SK-N-SH treated with all-trans-retinoic acid at 6 μM for 48 hours (cell line): ENCODE measurements around the gene NMT1.
A peak's percentile ranks its signal among the peaks of the same experiment; 100 is the strongest.

Experiments
- ATAC-seq: fragments of 200-7000 bp; cut with Tn5 transposase; 3 replicates; pipeline ENCODE4 v1.9.1; 2020; ENCODE audit warnings: mild to moderate bottlenecking, moderate library complexity
- BACH2 ChIP-seq: fragments of 250-450 bp; sonication (Bioruptor Pico); IDR thresholded peaks from 2 replicates; pipeline ENCODE4 v1.9.0; 2021; ENCODE audit warnings: mild to moderate bottlenecking, borderline replicate concordance
- CREB5 ChIP-seq: fragments of 250-450 bp; sonication (Bioruptor Pico); IDR thresholded peaks from 2 replicates; pipeline ENCODE4 v1.5.1; 2020; ENCODE audit warnings: low read depth, mild to moderate bottlenecking, moderate library complexity
- CSDC2 ChIP-seq: fragments of 250-450 bp; sonication (Bioruptor Pico); IDR thresholded peaks from 2 replicates; pipeline ENCODE4 v1.5.0; 2020; ENCODE audit warnings: mild to moderate bottlenecking, moderate library complexity
- ESRRG ChIP-seq: fragments of 250-450 bp; sonication (Bioruptor Pico); IDR thresholded peaks from 2 replicates; pipeline ENCODE4 v1.6.1; 2021; ENCODE audit warnings: mild to moderate bottlenecking
- GLIS3 ChIP-seq: fragments of 250-450 bp; sonication (Bioruptor Pico); IDR thresholded peaks from 2 replicates; pipeline ENCODE4 v1.5.0; 2020; ENCODE audit warnings: mild to moderate bottlenecking, moderate library complexity
- ISL1 ChIP-seq: fragments of 250-450 bp; sonication (Bioruptor Pico); IDR thresholded peaks from 2 replicates; pipeline ENCODE4 v2.1.2; 2022; ENCODE audit warnings: mild to moderate bottlenecking, moderate library complexity
- OSR1 ChIP-seq: fragments of 250-450 bp; sonication (Bioruptor Pico); IDR thresholded peaks from 2 replicates; pipeline ENCODE4 v1.8.0; 2022; ENCODE audit warnings: moderate library complexity, mild to moderate bottlenecking, inconsistent platforms
- PATZ1 ChIP-seq: fragments of 250-450 bp; sonication (Bioruptor Pico); IDR thresholded peaks from 2 replicates; pipeline ENCODE4 v1.8.0; 2020; ENCODE audit warnings: mild to moderate bottlenecking, moderate library complexity, borderline replicate concordance
- PPARA ChIP-seq: fragments of 250-450 bp; sonication (Bioruptor Pico); IDR thresholded peaks from 2 replicates; pipeline ENCODE4 v1.5.0; 2020; ENCODE audit warnings: mild to moderate bottlenecking, borderline replicate concordance
- RARB ChIP-seq: fragments of 250-450 bp; sonication (Bioruptor Pico); IDR thresholded peaks from 2 replicates; pipeline ENCODE4 v1.8.0; 2021; ENCODE audit warnings: mild to moderate bottlenecking, moderate library complexity
- TCF4 ChIP-seq: fragments of 250-450 bp; sonication (Bioruptor Pico); IDR thresholded peaks from 2 replicates; pipeline ENCODE4 v1.8.0; 2021; ENCODE audit warnings: mild to moderate bottlenecking, moderate library complexity, borderline replicate concordance
- TOX ChIP-seq: fragments of 250-450 bp; sonication (Bioruptor Pico); IDR thresholded peaks from 2 replicates; pipeline ENCODE4 v1.8.0; 2021; ENCODE audit warnings: mild to moderate bottlenecking, moderate library complexity, borderline replicate concordance
- ZC3H10 ChIP-seq: fragments of 250-450 bp; sonication (Bioruptor Pico); IDR thresholded peaks from 2 replicates; pipeline ENCODE4 v1.5.1; 2021; ENCODE audit warnings: mild to moderate bottlenecking, moderate library complexity
- ZFP30 ChIP-seq: fragments of 450-650 bp; formaldehyde crosslinking; IDR thresholded peaks from 2 replicates; pipeline ENCODE4 v1.5.0; 2022; ENCODE audit warnings: mild to moderate bottlenecking, moderate library complexity
- ZNF565 ChIP-seq: fragments of 450-650 bp; formaldehyde crosslinking; conservative IDR thresholded peaks from 2 replicates; pipeline ENCODE4 v1.5.0; 2020; ENCODE audit warnings: low read depth, mild to moderate bottlenecking, moderate library complexity
- ZNF70 ChIP-seq: fragments of 450-650 bp; formaldehyde crosslinking; IDR thresholded peaks from 2 replicates; pipeline ENCODE4 v1.5.0; 2020; ENCODE audit warnings: mild to moderate bottlenecking, moderate library complexity
- ZNF8 ChIP-seq: fragments of 450-650 bp; formaldehyde crosslinking; IDR thresholded peaks from 2 replicates; pipeline ENCODE4 v1.5.0; 2020; ENCODE audit warnings: mild to moderate bottlenecking, moderate library complexity
- TF ChIP-seq, protein P1 (sequence below): fragments of 250-450 bp; sonication (Bioruptor Pico); IDR thresholded peaks from 2 replicates; pipeline ENCODE4 v1.8.0; 2021; ENCODE audit warnings: low read depth, mild to moderate bottlenecking, moderate library complexity, borderline replicate concordance
- TF ChIP-seq, protein P2 (sequence below): fragments of 250-450 bp; sonication (Bioruptor Pico); IDR thresholded peaks from 2 replicates; pipeline ENCODE4 v1.5.1; 2021; ENCODE audit warnings: mild to moderate bottlenecking, moderate library complexity
- TF ChIP-seq, protein P3 (sequence below): fragments of 250-450 bp; sonication (Bioruptor Pico); IDR thresholded peaks from 2 replicates; pipeline ENCODE4 v1.5.0; 2020; ENCODE audit warnings: mild to moderate bottlenecking, moderate library complexity

NMT1 gene

GRCh38 chr17:45098081-45098868, 37.2 kb downstream of the NMT1 start:
- no peak for ATAC-seq
- TF ChIP-seq CSDC2 (CRISPR knock-in tag) (no peak), CREB5 (CRISPR knock-in tag) (no peak), ESRRG (CRISPR knock-in tag) (no peak), OSR1 (CRISPR knock-in tag) (no peak), RARB (CRISPR knock-in tag) (no peak), TOX (CRISPR knock-in tag) (no peak), ZNF565 (no peak), ZC3H10 (no peak), BACH2 (CRISPR knock-in tag) (no peak), GLIS3 (CRISPR knock-in tag) (no peak), PATZ1 (CRISPR knock-in tag) (no peak), ZNF70 (no peak), TCF4 (CRISPR knock-in tag) (no peak), PPARA (CRISPR knock-in tag) (no peak)

DNA sequence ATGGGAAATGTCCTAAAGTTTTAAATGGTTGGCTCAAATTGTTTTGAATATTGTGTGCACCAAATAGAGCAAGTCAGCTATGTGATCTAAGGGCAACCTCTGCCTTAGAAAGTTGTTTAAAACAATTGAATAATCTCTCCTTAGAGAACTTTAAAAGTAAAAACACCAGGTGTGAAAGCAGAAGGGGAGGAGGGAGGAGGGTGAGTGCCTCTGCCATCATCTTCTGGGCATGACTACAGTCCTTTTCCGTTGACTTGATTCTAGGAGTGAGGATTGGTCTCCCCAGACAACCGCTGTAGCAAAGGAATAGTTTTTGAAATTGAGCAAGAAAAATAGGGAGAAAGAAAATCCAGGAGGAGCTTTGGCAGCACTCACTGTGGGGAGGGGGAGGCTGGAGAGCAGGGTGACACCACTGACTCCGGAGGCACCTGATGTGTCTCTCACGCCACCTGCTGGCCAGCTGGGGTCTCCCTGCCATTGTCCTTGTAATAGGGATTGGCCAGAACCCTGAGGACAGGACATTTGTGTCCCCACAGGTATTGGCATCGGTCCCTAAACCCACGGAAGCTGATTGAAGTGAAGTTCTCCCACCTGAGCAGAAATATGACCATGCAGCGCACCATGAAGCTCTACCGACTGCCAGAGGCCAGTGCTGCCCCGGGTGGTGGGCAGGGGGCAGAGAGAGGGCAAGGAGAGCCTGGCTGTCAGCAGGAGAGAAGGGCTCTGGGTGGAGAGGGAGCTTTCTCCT, 37.9 kb downstream of the NMT1 start:
- TF ChIP-seq GLIS3 (CRISPR knock-in tag) (no peak), ESRRG (CRISPR knock-in tag) (no peak), ZFP30 (CRISPR knock-in tag) (no peak), CREB5 (CRISPR knock-in tag) (no peak), ZC3H10 (no peak), ISL1 (CRISPR knock-in tag) (no peak), TOX (CRISPR knock-in tag) (no peak), ZNF8 (no peak), BACH2 (CRISPR knock-in tag) (no peak), TCF4 (CRISPR knock-in tag) (no peak), PPARA (CRISPR knock-in tag) (no peak)
- TF ChIP-seq, protein P1, sequence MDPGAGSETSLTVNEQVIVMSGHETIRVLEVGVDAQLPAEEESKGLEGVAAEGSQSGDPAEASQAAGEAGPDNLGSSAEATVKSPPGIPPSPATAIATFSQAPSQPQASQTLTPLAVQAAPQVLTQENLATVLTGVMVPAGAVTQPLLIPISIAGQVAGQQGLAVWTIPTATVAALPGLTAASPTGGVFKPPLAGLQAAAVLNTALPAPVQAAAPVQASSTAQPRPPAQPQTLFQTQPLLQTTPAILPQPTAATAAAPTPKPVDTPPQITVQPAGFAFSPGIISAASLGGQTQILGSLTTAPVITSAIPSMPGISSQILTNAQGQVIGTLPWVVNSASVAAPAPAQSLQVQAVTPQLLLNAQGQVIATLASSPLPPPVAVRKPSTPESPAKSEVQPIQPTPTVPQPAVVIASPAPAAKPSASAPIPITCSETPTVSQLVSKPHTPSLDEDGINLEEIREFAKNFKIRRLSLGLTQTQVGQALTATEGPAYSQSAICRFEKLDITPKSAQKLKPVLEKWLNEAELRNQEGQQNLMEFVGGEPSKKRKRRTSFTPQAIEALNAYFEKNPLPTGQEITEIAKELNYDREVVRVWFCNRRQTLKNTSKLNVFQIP = no peak
- TF ChIP-seq, protein P2, sequence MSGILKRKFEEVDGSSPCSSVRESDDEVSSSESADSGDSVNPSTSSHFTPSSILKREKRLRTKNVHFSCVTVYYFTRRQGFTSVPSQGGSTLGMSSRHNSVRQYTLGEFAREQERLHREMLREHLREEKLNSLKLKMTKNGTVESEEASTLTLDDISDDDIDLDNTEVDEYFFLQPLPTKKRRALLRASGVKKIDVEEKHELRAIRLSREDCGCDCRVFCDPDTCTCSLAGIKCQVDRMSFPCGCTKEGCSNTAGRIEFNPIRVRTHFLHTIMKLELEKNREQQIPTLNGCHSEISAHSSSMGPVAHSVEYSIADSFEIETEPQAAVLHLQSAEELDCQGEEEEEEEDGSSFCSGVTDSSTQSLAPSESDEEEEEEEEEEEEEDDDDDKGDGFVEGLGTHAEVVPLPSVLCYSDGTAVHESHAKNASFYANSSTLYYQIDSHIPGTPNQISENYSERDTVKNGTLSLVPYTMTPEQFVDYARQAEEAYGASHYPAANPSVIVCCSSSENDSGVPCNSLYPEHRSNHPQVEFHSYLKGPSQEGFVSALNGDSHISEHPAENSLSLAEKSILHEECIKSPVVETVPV (CRISPR knock-in tag) = no peak
- peak; percentile 92 for ATAC-seq

- TF ChIP-seq ZC3H10 (no peak), ZNF70 (no peak), TOX (CRISPR knock-in tag) (no peak), ZFP30 (CRISPR knock-in tag) (no peak), ZNF565 (no peak)
- TF ChIP-seq, protein P3, sequence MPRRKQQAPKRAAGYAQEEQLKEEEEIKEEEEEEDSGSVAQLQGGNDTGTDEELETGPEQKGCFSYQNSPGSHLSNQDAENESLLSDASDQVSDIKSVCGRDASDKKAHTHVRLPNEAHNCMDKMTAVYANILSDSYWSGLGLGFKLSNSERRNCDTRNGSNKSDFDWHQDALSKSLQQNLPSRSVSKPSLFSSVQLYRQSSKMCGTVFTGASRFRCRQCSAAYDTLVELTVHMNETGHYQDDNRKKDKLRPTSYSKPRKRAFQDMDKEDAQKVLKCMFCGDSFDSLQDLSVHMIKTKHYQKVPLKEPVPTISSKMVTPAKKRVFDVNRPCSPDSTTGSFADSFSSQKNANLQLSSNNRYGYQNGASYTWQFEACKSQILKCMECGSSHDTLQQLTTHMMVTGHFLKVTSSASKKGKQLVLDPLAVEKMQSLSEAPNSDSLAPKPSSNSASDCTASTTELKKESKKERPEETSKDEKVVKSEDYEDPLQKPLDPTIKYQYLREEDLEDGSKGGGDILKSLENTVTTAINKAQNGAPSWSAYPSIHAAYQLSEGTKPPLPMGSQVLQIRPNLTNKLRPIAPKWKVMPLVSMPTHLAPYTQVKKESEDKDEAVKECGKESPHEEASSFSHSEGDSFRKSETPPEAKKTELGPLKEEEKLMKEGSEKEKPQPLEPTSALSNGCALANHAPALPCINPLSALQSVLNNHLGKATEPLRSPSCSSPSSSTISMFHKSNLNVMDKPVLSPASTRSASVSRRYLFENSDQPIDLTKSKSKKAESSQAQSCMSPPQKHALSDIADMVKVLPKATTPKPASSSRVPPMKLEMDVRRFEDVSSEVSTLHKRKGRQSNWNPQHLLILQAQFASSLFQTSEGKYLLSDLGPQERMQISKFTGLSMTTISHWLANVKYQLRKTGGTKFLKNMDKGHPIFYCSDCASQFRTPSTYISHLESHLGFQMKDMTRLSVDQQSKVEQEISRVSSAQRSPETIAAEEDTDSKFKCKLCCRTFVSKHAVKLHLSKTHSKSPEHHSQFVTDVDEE (CRISPR knock-in tag) = no peak
- TF ChIP-seq, protein P2 (CRISPR knock-in tag) = no peak
- no peak for ATAC-seq
Measured at GRCh38 chr17:45101546-45101882, 40.4 kb downstream of the NMT1 start.
